Vagina (tissue), 2 donors: Measurements from ENCODE around the gene ISOC2.

Source experiments
- CTCF ChIP-seq, 3 experiments: fragments of 450-650 bp in 2 of 3; fragments of 200-600 bp in 1 of 3; sonication (generic) in 1 of 3; IDR thresholded peaks; one replicate each; pipeline ENCODE4 v1.5.1; 2017 to 2019; ENCODE audit warnings: antibody characterized with exemption in 3 of 3, mild to moderate bottlenecking in 2 of 3, moderate library complexity in 2 of 3
- POLR2A ChIP-seq, 2 donors: fragments of 450-650 bp; IDR thresholded peaks; one replicate each; pipeline ENCODE4 v1.6.1; 2017; ENCODE audit warnings: antibody characterized with exemption in 2 of 2, mild to moderate bottlenecking in 2 of 2, moderate library complexity in 2 of 2
- POLR2AphosphoS5 ChIP-seq, 2 donors: sonication (generic); formaldehyde crosslinking; IDR thresholded peaks; one replicate each; pipeline ENCODE4 v1.9.0; 2017; ENCODE audit warnings: antibody characterized with exemption in 2 of 2, mild to moderate bottlenecking in 2 of 2, low read depth in 1 of 2; ENCODE audit not compliant: insufficient read depth in 1 of 2

- TF ChIP-seq CTCF (IDR thresholded peaks at IDR 0.05) (no peak), POLR2AphosphoS5 (IDR thresholded peaks at IDR 0.05; ENCODE audit: insufficient read depth in 1 of 2, low read depth in 1 of 2) (no peak), POLR2A (IDR thresholded peaks at IDR 0.05) (no peak)
These were observed 20.1 kb downstream of the ISOC2 start for GRCh38 chr19:55441319-55441691.
